SH-SY5Y (cell line): ENCODE data around the gene SRSF12.

ENCODE experiments used
- GATA2 ChIP-seq: IDR thresholded peaks from 2 replicates; pipeline ENCODE4 v1.6.1; 2011; ENCODE audit warnings: mild to moderate bottlenecking, low read depth, low read length
- GATA3 ChIP-seq: IDR thresholded peaks from 2 replicates; pipeline ENCODE4 v1.6.1; 2011; ENCODE audit warnings: low read depth, mild to moderate bottlenecking, low read length, moderate library complexity

GRCh38 chr6:89068695-89069094 lies 49.2 kb downstream of the SRSF12 start:
- TF ChIP-seq GATA2 (no peak), GATA3 (no peak)
